Liver (tissue), 9 donors: ENCODE measurements around the gene CACNB4. TPM values are rescaled to one million over a fixed set of nuclear protein-coding genes. Genes with fewer than 3 reads are reported as not detected.

Source experiments
- DNase-seq: peaks from one replicate; pipeline ENCODE4 v3.0.0-alpha.2; 2017; ENCODE audit warnings: low spot score
- H3K27ac ChIP-seq, 2 donors: one replicate each; pipeline ENCODE4 v1.7.0; 2013; ENCODE audit warnings: inconsistent platforms in 2 of 2, low read length in 2 of 2, control low read depth in 1 of 2, low read depth in 1 of 2, mild to moderate bottlenecking in 1 of 2
- H3K27me3 ChIP-seq, 4 donors: one replicate each; pipeline versions ENCODE4 v1.6.1 to v1.7.0; 2013; ENCODE audit warnings: low read length in 3 of 4, inconsistent platforms in 1 of 4, mild to moderate bottlenecking in 1 of 4, moderate library complexity in 1 of 4; ENCODE audit not compliant: control insufficient read depth in 4 of 4, insufficient read depth in 4 of 4
- H3K36me3 ChIP-seq, 4 donors: one replicate each; pipeline versions ENCODE4 v1.6.1 to v1.7.0; 2013; ENCODE audit warnings: low read length in 3 of 4, mild to moderate bottlenecking in 3 of 4, low read depth in 1 of 4, moderate library complexity in 1 of 4; ENCODE audit not compliant: control insufficient read depth in 4 of 4, insufficient read depth in 3 of 4
- H3K4me1 ChIP-seq, 4 donors: one replicate each; pipeline versions ENCODE4 v1.6.1 to v1.7.0; 2013; ENCODE audit warnings: low read length in 3 of 4, mild to moderate bottlenecking in 3 of 4, moderate library complexity in 1 of 4; ENCODE audit not compliant: control insufficient read depth in 4 of 4, insufficient read depth in 4 of 4
- H3K4me3 ChIP-seq, 3 donors: one replicate each; pipeline versions ENCODE4 v1.6.1 to v1.7.0; 2013; ENCODE audit warnings: low read length in 3 of 3, control low read depth in 1 of 3, low read depth in 1 of 3, mild to moderate bottlenecking in 1 of 3
- H3K9ac ChIP-seq, 2 donors: one replicate each; pipeline ENCODE4 v1.7.0; 2013; ENCODE audit warnings: low read length in 2 of 2, mild to moderate bottlenecking in 2 of 2, moderate library complexity in 2 of 2, control low read depth in 1 of 2, low read depth in 1 of 2
- H3K9me3 ChIP-seq, 4 donors: one replicate each; pipeline versions ENCODE4 v1.6.1 to v1.7.0; 2013; ENCODE audit warnings: low read length in 3 of 4; ENCODE audit not compliant: control insufficient read depth in 4 of 4
- EGR1 ChIP-seq, 2 donors: IDR thresholded peaks; 2 replicates each; pipeline ENCODE4 v1.6.1; 2016 to 2018; ENCODE audit warnings: antibody characterized with exemption in 2 of 2, low read depth in 2 of 2
- FOXA1 ChIP-seq: IDR thresholded peaks from 2 replicates; pipeline ENCODE4 v1.6.1; 2016; ENCODE audit warnings: antibody characterized with exemption
- FOXA2 ChIP-seq: IDR thresholded peaks from 2 replicates; pipeline ENCODE4 v1.6.1; 2016; ENCODE audit warnings: antibody characterized with exemption
- GABPA ChIP-seq, 2 donors: IDR thresholded peaks in 1 of 2; conservative IDR thresholded peaks in 1 of 2; 2 replicates each; pipeline ENCODE4 v1.6.1; 2016; ENCODE audit warnings: antibody characterized with exemption in 2 of 2, mild to moderate bottlenecking in 1 of 2, moderate library complexity in 1 of 2
- HNF4A ChIP-seq, 2 donors: conservative IDR thresholded peaks; 2 replicates each; pipeline ENCODE4 v1.6.1; 2016; ENCODE audit warnings: antibody characterized with exemption in 2 of 2, mild to moderate bottlenecking in 2 of 2
- NR2F2 ChIP-seq: IDR thresholded peaks from 2 replicates; pipeline ENCODE4 v1.6.1; 2016; ENCODE audit warnings: antibody characterized with exemption
- RAD21 ChIP-seq, 2 donors: IDR thresholded peaks; 2 replicates each; pipeline ENCODE4 v1.6.1; 2016; ENCODE audit warnings: antibody characterized with exemption in 2 of 2, mild to moderate bottlenecking in 2 of 2
- TAF1 ChIP-seq: conservative IDR thresholded peaks from 2 replicates; pipeline ENCODE4 v1.6.1; 2016; ENCODE audit warnings: antibody characterized with exemption, mild to moderate bottlenecking
- YY1 ChIP-seq: IDR thresholded peaks from 2 replicates; pipeline ENCODE4 v1.6.1; 2016; ENCODE audit warnings: antibody characterized with exemption, mild to moderate bottlenecking
- WGBS: extraction: QIAGEN DNeasy Blood & Tissue Kit; methylation state at CpG from one replicate; pipeline ENCODE4 v1.1.7; 2013; 5-methylcytosine and 5-hydroxymethylcytosine counted together
- polyA plus RNA-seq, 2 donors: library from polyadenylated mRNA; stranded (reverse) in 1 of 2; unstranded in 1 of 2; fragments of 200-250 nt in 1 of 2; fragments of >200 nt in 1 of 2; fragmentation: Nextera tagmentation in 1 of 2; extraction: Ambion mirVana in 1 of 2; gene quantifications; one replicate each; pipeline versions ENCODE4 v1.2.1 to v1.2.3, GENCODE V29; 2013 to 2015
- total RNA-seq, 2 donors: library from RNA; depleted of rRNA; stranded (reverse); fragments of >200 nt; gene quantifications; one replicate each; pipeline ENCODE4 v1.2.3, GENCODE V29; 2014
- TF ChIP-seq, protein P1 (sequence below): IDR thresholded peaks from 2 replicates; pipeline ENCODE4 v1.6.1; 2016; ENCODE audit warnings: antibody characterized with exemption
- TF ChIP-seq, protein P2 (sequence below): IDR thresholded peaks from 2 replicates; pipeline ENCODE4 v1.6.1; 2016; ENCODE audit warnings: antibody characterized with exemption, mild to moderate bottlenecking
- TF ChIP-seq, protein P3 (sequence below): fragments of 150-350 bp; IDR thresholded peaks from 2 replicates; pipeline ENCODE4 v1.5.1; 2017; ENCODE audit warnings: improper control_type of control experiment, low read depth, low read length; ENCODE audit not compliant: missing input control
- donor health status: healthy.
- donor health status: healthy.
- donor health status: healthy.
- donor health status: healthy.
- donor health status: healthy.

The CACNB4 gene
- total and polyA plus RNA-seq, 4 donors, result 0.02 to 0.50 (median 0.21) TPM

DNA sequence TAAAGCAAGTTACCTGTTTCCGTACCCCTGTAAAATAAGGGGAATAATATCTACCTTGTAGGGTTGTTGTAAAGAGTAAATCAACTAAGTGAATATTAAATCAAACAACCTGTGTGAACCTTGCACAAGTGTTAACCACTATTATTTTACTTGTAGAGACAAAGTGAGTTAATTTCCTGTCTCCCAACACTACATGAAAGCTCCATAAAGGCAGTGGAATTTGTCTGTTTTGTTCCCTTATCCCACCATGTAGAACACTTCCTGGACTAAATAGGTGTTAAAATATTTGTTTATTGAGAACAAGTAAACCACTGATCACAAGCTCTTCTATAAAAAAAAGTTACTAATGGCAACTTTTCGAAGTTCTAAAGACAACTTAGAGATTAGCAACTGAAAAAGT is 274.0 kb downstream of the CACNB4 start:
- H3K27ac ChIP-seq, result no peak overlapping the region
- no peaks in the 10 kb centered on the region for H3K9me3 ChIP-seq
- TF ChIP-seq GABPA (IDR thresholded peaks at IDR 0.05 in 1 of 2, conservative IDR thresholded peaks at IDR 0.05 in 1 of 2) (no peak), YY1 (no peak)
- TF ChIP-seq, protein P1, sequence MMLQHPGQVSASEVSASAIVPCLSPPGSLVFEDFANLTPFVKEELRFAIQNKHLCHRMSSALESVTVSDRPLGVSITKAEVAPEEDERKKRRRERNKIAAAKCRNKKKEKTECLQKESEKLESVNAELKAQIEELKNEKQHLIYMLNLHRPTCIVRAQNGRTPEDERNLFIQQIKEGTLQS, result no peak
- no peak overlapping the region for H3K9ac ChIP-seq
- H3K36me3 ChIP-seq, result no peaks in the 10 kb centered on the region
- peaks cover 6 to 19% (median 11%) of the 10 kb centered on the region in 4 donors for H3K4me1 ChIP-seq
- H3K4me3 ChIP-seq, result no peak overlapping the region
- DNase-seq, result no peak
- H3K27me3 ChIP-seq, result no peaks in the 10 kb centered on the region
- 71% methylated on average over 2 of the region's 2 CpGs for WGBS

DNA sequence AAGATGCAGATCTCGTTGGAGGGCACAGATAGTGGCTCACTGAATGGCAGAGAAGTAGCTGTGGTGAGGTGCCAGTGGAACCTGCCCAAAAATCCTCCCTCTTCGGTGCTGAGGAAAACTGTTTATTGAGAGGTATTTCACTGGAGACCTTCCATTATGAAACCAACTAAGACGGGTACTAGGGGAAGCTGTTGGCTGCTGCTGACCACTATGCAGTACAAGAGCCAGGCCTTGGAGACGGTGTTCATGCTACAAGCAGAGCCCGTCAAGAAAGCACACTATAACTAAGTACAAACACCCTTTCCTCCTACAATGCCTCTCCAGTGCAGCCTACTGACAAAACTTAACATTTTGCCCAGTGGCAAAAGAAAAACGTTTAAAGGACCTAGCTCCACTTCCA is 275.2 kb downstream of the CACNB4 start:
- no peak overlapping the region for H3K27ac ChIP-seq
- no peaks in the 10 kb centered on the region for H3K27me3 ChIP-seq
- H3K9me3 ChIP-seq, result no peaks in the 10 kb centered on the region
- no peak for DNase-seq
- H3K36me3 ChIP-seq, result no peaks in the 10 kb centered on the region
- TF ChIP-seq FOXA1 (no peak), GABPA (IDR thresholded peaks at IDR 0.05 in 1 of 2, conservative IDR thresholded peaks at IDR 0.05 in 1 of 2) (no peak), NR2F2 (no peak), FOXA2 (no peak), RAD21 (IDR thresholded peaks at IDR 0.05) (no peak), TAF1 (no peak), EGR1 (IDR thresholded peaks at IDR 0.05; ENCODE audit: low read depth in 2 of 2) (no peak)
- TF ChIP-seq, protein P2, sequence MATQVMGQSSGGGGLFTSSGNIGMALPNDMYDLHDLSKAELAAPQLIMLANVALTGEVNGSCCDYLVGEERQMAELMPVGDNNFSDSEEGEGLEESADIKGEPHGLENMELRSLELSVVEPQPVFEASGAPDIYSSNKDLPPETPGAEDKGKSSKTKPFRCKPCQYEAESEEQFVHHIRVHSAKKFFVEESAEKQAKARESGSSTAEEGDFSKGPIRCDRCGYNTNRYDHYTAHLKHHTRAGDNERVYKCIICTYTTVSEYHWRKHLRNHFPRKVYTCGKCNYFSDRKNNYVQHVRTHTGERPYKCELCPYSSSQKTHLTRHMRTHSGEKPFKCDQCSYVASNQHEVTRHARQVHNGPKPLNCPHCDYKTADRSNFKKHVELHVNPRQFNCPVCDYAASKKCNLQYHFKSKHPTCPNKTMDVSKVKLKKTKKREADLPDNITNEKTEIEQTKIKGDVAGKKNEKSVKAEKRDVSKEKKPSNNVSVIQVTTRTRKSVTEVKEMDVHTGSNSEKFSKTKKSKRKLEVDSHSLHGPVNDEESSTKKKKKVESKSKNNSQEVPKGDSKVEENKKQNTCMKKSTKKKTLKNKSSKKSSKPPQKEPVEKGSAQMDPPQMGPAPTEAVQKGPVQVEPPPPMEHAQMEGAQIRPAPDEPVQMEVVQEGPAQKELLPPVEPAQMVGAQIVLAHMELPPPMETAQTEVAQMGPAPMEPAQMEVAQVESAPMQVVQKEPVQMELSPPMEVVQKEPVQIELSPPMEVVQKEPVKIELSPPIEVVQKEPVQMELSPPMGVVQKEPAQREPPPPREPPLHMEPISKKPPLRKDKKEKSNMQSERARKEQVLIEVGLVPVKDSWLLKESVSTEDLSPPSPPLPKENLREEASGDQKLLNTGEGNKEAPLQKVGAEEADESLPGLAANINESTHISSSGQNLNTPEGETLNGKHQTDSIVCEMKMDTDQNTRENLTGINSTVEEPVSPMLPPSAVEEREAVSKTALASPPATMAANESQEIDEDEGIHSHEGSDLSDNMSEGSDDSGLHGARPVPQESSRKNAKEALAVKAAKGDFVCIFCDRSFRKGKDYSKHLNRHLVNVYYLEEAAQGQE, result no peak
- TF ChIP-seq, protein P3, sequence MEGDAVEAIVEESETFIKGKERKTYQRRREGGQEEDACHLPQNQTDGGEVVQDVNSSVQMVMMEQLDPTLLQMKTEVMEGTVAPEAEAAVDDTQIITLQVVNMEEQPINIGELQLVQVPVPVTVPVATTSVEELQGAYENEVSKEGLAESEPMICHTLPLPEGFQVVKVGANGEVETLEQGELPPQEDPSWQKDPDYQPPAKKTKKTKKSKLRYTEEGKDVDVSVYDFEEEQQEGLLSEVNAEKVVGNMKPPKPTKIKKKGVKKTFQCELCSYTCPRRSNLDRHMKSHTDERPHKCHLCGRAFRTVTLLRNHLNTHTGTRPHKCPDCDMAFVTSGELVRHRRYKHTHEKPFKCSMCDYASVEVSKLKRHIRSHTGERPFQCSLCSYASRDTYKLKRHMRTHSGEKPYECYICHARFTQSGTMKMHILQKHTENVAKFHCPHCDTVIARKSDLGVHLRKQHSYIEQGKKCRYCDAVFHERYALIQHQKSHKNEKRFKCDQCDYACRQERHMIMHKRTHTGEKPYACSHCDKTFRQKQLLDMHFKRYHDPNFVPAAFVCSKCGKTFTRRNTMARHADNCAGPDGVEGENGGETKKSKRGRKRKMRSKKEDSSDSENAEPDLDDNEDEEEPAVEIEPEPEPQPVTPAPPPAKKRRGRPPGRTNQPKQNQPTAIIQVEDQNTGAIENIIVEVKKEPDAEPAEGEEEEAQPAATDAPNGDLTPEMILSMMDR, result no peak
- 71% methylated on average over 6 of the region's 6 CpGs for WGBS
- no peak overlapping the region for H3K4me3 ChIP-seq
- H3K4me1 ChIP-seq, result peaks cover 6 to 19% (median 10%) of the 10 kb centered on the region in 4 donors
- H3K9ac ChIP-seq, result no peak overlapping the region

DNA sequence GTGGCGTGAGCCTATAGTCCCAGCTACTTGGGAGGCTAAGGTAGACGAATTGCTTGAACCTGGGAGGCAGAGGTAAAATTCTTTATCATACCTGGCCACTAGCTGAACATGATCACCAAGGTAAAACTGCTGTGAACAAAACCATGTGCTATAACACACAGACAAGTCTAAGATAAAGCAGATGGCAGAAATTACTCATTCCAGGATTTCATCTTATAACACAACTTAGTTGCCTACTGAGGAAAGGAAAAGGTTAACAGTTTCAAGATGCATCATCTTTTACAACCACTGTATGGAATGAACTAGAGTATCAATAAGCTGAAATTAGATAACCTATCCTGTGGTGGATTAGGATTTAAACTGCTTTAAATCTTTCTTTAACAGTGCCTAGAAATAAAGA is 278.9 kb downstream of the CACNB4 start:
- peaks cover 0 to 3% (median 0%) of the 10 kb centered on the region in 4 donors for H3K4me1 ChIP-seq
- H3K9me3 ChIP-seq, result no peaks in the 10 kb centered on the region
- no peaks in the 10 kb centered on the region for H3K27me3 ChIP-seq
- WGBS, result 94% methylated on average over 2 of the region's 2 CpGs
- no peak overlapping the region for H3K9ac ChIP-seq
- H3K4me3 ChIP-seq, result no peak overlapping the region
- no peak for DNase-seq
- H3K36me3 ChIP-seq, result no peaks in the 10 kb centered on the region
- H3K27ac ChIP-seq, result no peak overlapping the region
- TF ChIP-seq HNF4A (conservative IDR thresholded peaks at IDR 0.05) (no peak), GABPA (IDR thresholded peaks at IDR 0.05 in 1 of 2, conservative IDR thresholded peaks at IDR 0.05 in 1 of 2) (no peak)
